Mucosa of descending colon (tissue), 3 donors: ENCODE results near the gene CENPT. TPM values are rescaled to one million over a fixed set of nuclear protein-coding genes. Genes with fewer than 3 reads are reported as not detected.
"Not testable (repeated sequence)": the region's sequence is repeated elsewhere in the genome, so short reads cannot be mapped to it uniquely, and the experiment has no call there.

Source experiments
- ATAC-seq: fragments of 200-7000 bp; cut with Tn5 transposase; one replicate; pipeline ENCODE4 v1.9.1; 2020; ENCODE audit warnings: mild to moderate bottlenecking, moderate library complexity
- DNase-seq, 3 donors: peaks; one replicate each; pipeline ENCODE4 v3.0.0-alpha.2; 2020
- H3K36me3 ChIP-seq: fragments of 200-600 bp; one replicate; pipeline ENCODE4 v1.8.0; 2021; ENCODE audit warnings: low read depth, mild to moderate bottlenecking
- H3K4me1 ChIP-seq: fragments of 200-600 bp; one replicate; pipeline ENCODE4 v1.8.0; 2021; ENCODE audit warnings: low read depth, mild to moderate bottlenecking
- H3K4me3 ChIP-seq: fragments of 200-600 bp; one replicate; pipeline ENCODE4 v1.8.0; 2021; ENCODE audit warnings: mild to moderate bottlenecking
- H3K9me3 ChIP-seq: fragments of 200-600 bp; one replicate; pipeline ENCODE4 v1.8.0; 2021; ENCODE audit warnings: mild to moderate bottlenecking
- CTCF ChIP-seq: fragments of 200-600 bp; IDR thresholded peaks from one replicate; pipeline ENCODE4 v1.8.0; 2022; ENCODE audit warnings: antibody characterized with exemption, mild to moderate bottlenecking
- intact Hi-C, 2 donors: fragments of 100-400 bp; cut with DNase I in 1 of 2; cut with micrococcal nuclease in 1 of 2; formaldehyde crosslinking; loops; one replicate each; pipeline versions ENCODE4 v1.11.0 to v1.11.1; 2022; cut with DNase I, micrococcal nuclease
- total RNA-seq, 3 donors: library from RNA; stranded (reverse); fragmentation: NEBNext Ultra II Directional in 2 of 3; extraction: Animal tissue kit (Norgen Biotek cat#: 25700) in 2 of 3; gene quantifications; one replicate each; pipeline versions ENCODE4 v1.2.1 to v1.2.4, GENCODE V29; 2021 to 2023
- donor health status: DM: no; HTN: no; CAD: no; lungs with moderate emphysema.
- donor health status: DM: no; HTN: no; CAD: no.
- donor health status: DM: no; HTN: yes; CAD: no.

The CENPT gene
- total RNA-seq, 3 donors from 2014 or later, result 33.2 to 55.0 (median 36.6) TPM

- intact Hi-C loops, result no loop called here
- Histone ChIP-seq H3K9me3 (no peaks in the 10 kb centered on the region), H3K36me3 (no peaks in the 10 kb centered on the region), H3K4me1 (peaks cover 6% of the 10 kb centered on the region), H3K4me3 (no peak overlapping the region)
- ATAC-seq (no peak), DNase-seq (no peak)
- no peak for TF ChIP-seq CTCF
Measured at GRCh38 chr16:67869653-67870052, 22.2 kb upstream of the CENPT start.

- no peak overlapping the region for H3K4me3 ChIP-seq
- no peaks in the 10 kb centered on the region for H3K4me1 ChIP-seq
- TF ChIP-seq CTCF, result no peak
- ATAC-seq, result no peak
- no peak for DNase-seq
- H3K9me3 ChIP-seq, result no peaks in the 10 kb centered on the region
- intact Hi-C loops, result no loop called here
- H3K36me3 ChIP-seq, result no peaks in the 10 kb centered on the region
Measured at GRCh38 chr16:67868290-67868689, 20.8 kb upstream of the CENPT start.

GRCh38 chr16:67865318-67865717 lies 17.8 kb upstream of the CENPT start:
- Histone ChIP-seq H3K4me3 (no peak overlapping the region), H3K9me3 (no peaks in the 10 kb centered on the region), H3K4me1 (no peaks in the 10 kb centered on the region), H3K36me3 (no peaks in the 10 kb centered on the region)
- no peak for TF ChIP-seq CTCF
- ATAC-seq, result peak; percentile 72
- peak in 1 of 3 donors; percentile 36 for DNase-seq
- intact Hi-C loops, result no loop called here

GRCh38 chr16:67864594-67864993 lies 17.1 kb upstream of the CENPT start:
- no peak for ATAC-seq
- intact Hi-C loops, result no loop called here
- H3K4me1 ChIP-seq, result no peaks in the 10 kb centered on the region

GRCh38 chr16:67864044-67864443 lies 16.6 kb upstream of the CENPT start:
- not testable (repeated sequence) for H3K36me3 ChIP-seq

More at GRCh38 chr16:67864594-67864993, 17.1 kb upstream of the CENPT start:
- no peak for TF ChIP-seq CTCF
- DNase-seq, result no peak
- no peak overlapping the region for H3K4me3 ChIP-seq
- H3K36me3 ChIP-seq, result no peaks in the 10 kb centered on the region
- H3K9me3 ChIP-seq, result no peaks in the 10 kb centered on the region

GRCh38 chr16:67862623-67863583 lies 15.4 kb upstream of the CENPT start:
- ATAC-seq (peak; percentile 32), DNase-seq (no peak)
- Histone ChIP-seq H3K36me3 (no peaks in the 10 kb centered on the region), H3K9me3 (no peaks in the 10 kb centered on the region), H3K4me1 (peaks cover 8% of the 10 kb centered on the region), H3K4me3 (no peak overlapping the region)
- intact Hi-C loops, result no loop called here
- no peak for TF ChIP-seq CTCF

More at GRCh38 chr16:67864044-67864443, 16.6 kb upstream of the CENPT start:
- intact Hi-C loops, ATAC-seq, H3K9me3 ChIP-seq, H3K4me1 ChIP-seq, H3K4me3 ChIP-seq, DNase-seq: not testable (repeated sequence)
